IPS-18c (cell line): ENCODE results near the gene UBA5.
"Not testable (repeated sequence)": the region's sequence is repeated elsewhere in the genome, so short reads cannot be mapped to it uniquely, and the experiment has no call there.

Experiments
- H3K4me3 ChIP-seq: 2 replicates; pipeline ENCODE4 v1.7.0; 2013; ENCODE audit warnings: low read depth, mild to moderate bottlenecking, low read length, moderate library complexity; ENCODE audit not compliant: insufficient read depth
- H3K9me3 ChIP-seq: one replicate; pipeline ENCODE4 v1.6.1; 2013; ENCODE audit warnings: mild to moderate bottlenecking, low read length, moderate library complexity; ENCODE audit not compliant: control insufficient read depth, insufficient read depth

The UBA5 gene

GRCh38 chr3:132660052-132660810 is at the start of gene UBA5:
TSS of gene UBA5 (plus strand) at chr3:132660329. CDS start at chr3:132660538, 209 bp downstream.
- no peaks in the 10 kb centered on the region for H3K9me3 ChIP-seq
- H3K4me3 ChIP-seq, result peak within 1 kb of the TSS; percentile 98

GRCh38 chr3:132615301-132615700 is 44.8 kb upstream of the UBA5 start:
- not testable (repeated sequence) for H3K9me3 ChIP-seq, H3K4me3 ChIP-seq

- H3K4me3 ChIP-seq, result no peak overlapping the region
- H3K9me3 ChIP-seq, result no peaks in the 10 kb centered on the region
Measured at GRCh38 chr3:132615881-132616280, 44.2 kb upstream of the UBA5 start.

- Histone ChIP-seq H3K9me3 (no peaks in the 10 kb centered on the region), H3K4me3 (no peak overlapping the region)
Measured at GRCh38 chr3:132616780-132617179, 43.3 kb upstream of the UBA5 start.

GRCh38 chr3:132622148-132622547 is 38.0 kb upstream of the UBA5 start:
- no peak overlapping the region for H3K4me3 ChIP-seq
- H3K9me3 ChIP-seq, result no peaks in the 10 kb centered on the region

- no peaks in the 10 kb centered on the region for H3K9me3 ChIP-seq
- H3K4me3 ChIP-seq, result no peak overlapping the region
Measured at GRCh38 chr3:132622761-132623160, 37.4 kb upstream of the UBA5 start.

- no peaks in the 10 kb centered on the region for H3K9me3 ChIP-seq
- no peak overlapping the region for H3K4me3 ChIP-seq
Measured at GRCh38 chr3:132623646-132624045, 36.5 kb upstream of the UBA5 start.

GRCh38 chr3:132624790-132625189 is 35.3 kb upstream of the UBA5 start:
- H3K4me3 ChIP-seq, result no peak overlapping the region
- no peaks in the 10 kb centered on the region for H3K9me3 ChIP-seq

GRCh38 chr3:132625613-132626012 is 34.5 kb upstream of the UBA5 start:
- Histone ChIP-seq H3K4me3 (no peak overlapping the region), H3K9me3 (no peaks in the 10 kb centered on the region)

- Histone ChIP-seq H3K9me3 (no peaks in the 10 kb centered on the region), H3K4me3 (no peak overlapping the region)
Measured at GRCh38 chr3:132626955-132627354, 33.2 kb upstream of the UBA5 start.

GRCh38 chr3:132628157-132628556 is 32.0 kb upstream of the UBA5 start:
- H3K4me3 ChIP-seq, result no peak overlapping the region
- H3K9me3 ChIP-seq, result no peaks in the 10 kb centered on the region

GRCh38 chr3:132629928-132630327 is 30.2 kb upstream of the UBA5 start:
- H3K4me3 ChIP-seq, result no peak overlapping the region
- H3K9me3 ChIP-seq, result no peaks in the 10 kb centered on the region

GRCh38 chr3:132630612-132631011 is 29.5 kb upstream of the UBA5 start:
- no peak overlapping the region for H3K4me3 ChIP-seq
- H3K9me3 ChIP-seq, result no peaks in the 10 kb centered on the region

- Histone ChIP-seq H3K9me3 (no peaks in the 10 kb centered on the region), H3K4me3 (no peak overlapping the region)
Measured at GRCh38 chr3:132635052-132635451, 25.1 kb upstream of the UBA5 start.

GRCh38 chr3:132637590-132637989 is 22.5 kb upstream of the UBA5 start:
- Histone ChIP-seq H3K4me3 (no peak overlapping the region), H3K9me3 (no peaks in the 10 kb centered on the region)

- H3K4me3 ChIP-seq, result no peak overlapping the region
- H3K9me3 ChIP-seq, result no peaks in the 10 kb centered on the region
Measured at GRCh38 chr3:132638706-132639105, 21.4 kb upstream of the UBA5 start.

- not testable (repeated sequence) for H3K4me3 ChIP-seq, H3K9me3 ChIP-seq
Measured at GRCh38 chr3:132641427-132641826, 18.7 kb upstream of the UBA5 start.

- Histone ChIP-seq H3K4me3 (no peak overlapping the region), H3K9me3 (no peaks in the 10 kb centered on the region)
Measured at GRCh38 chr3:132641837-132642538, 18.1 kb upstream of the UBA5 start.

- Histone ChIP-seq H3K9me3 (no peaks in the 10 kb centered on the region), H3K4me3 (no peak overlapping the region)
Measured at GRCh38 chr3:132642539-132642847, 17.6 kb upstream of the UBA5 start.
